Amniotic stem cell (primary cell): ENCODE results near the gene IFITM5.
"Not testable (repeated sequence)": the region's sequence is repeated elsewhere in the genome, so short reads cannot be mapped to it uniquely, and the experiment has no call there.

ENCODE experiments used
- DNase-seq: peaks from one replicate; lab custom pipeline; 2025; lab: John Stamatoyannopoulos, UW

IFITM5 gene

GRCh38 chr11:312092-312816 lies 12.9 kb upstream of the IFITM5 start:
- no peak for DNase-seq

- not testable (repeated sequence) for DNase-seq
Observed at GRCh38 chr11:311013-311748, 11.9 kb upstream of the IFITM5 start.

GRCh38 chr11:309979-310572 lies 10.8 kb upstream of the IFITM5 start:
- DNase-seq: not testable (repeated sequence)

- not testable (repeated sequence) for DNase-seq
Observed at GRCh38 chr11:308740-309665, 9.7 kb upstream of the IFITM5 start.

GRCh38 chr11:307766-308708 lies 8.7 kb upstream of the IFITM5 start, which contains the start of gene IFITM2:
Gene IFITM2 (plus strand): TSS chr11:307816. CDS start chr11:308193, 377 bp downstream.
- peak; percentile 51 for DNase-seq

- DNase-seq: no peak
Observed at GRCh38 chr11:306645-307371, 7.5 kb upstream of the IFITM5 start.

GRCh38 chr11:305844-306211 lies 6.5 kb upstream of the IFITM5 start:
- no peak for DNase-seq

- peak; percentile 36 for DNase-seq
Observed at GRCh38 chr11:304915-305843, 5.9 kb upstream of the IFITM5 start.

- no peak for DNase-seq
Observed at GRCh38 chr11:304061-304506, 4.8 kb upstream of the IFITM5 start.

GRCh38 chr11:303363-303762 lies 4.0 kb upstream of the IFITM5 start:
- DNase-seq: no peak

- DNase-seq: no peak
Observed at GRCh38 chr11:299951-300735, 817 bp upstream of the IFITM5 start.

- DNase-seq: no peak
Observed at GRCh38 chr11:298406-299065, 790 bp downstream of the IFITM5 start.

GRCh38 chr11:297586-298405 lies 1.5 kb downstream of the IFITM5 start:
- DNase-seq: no peak

- DNase-seq: no peak
Observed at GRCh38 chr11:297051-297585, 2.2 kb downstream of the IFITM5 start.

GRCh38 chr11:296171-297050 lies 2.9 kb downstream of the IFITM5 start:
- no peak for DNase-seq
